ENCODE data around the gene TLR9.

- no peak for TF ChIP-seq CTCF (IDR thresholded peaks at IDR 0.05; ENCODE audit: borderline replicate concordance, extremely low read depth, low read length, poor library complexity, severe bottlenecking)
- no peak for TF ChIP-seq EZH2 (IDR thresholded peaks at IDR 0.05; ENCODE audit: borderline replicate concordance, low read depth, low read length, severe bottlenecking)
Observed at GRCh38 chr3:52218454-52218853, 7.0 kb downstream of the TLR9 start.

Data from DND-41 (cell line).